ENCODE measurements around the gene FLNB. TPM values are rescaled to one million over a fixed set of nuclear protein-coding genes. Genes with fewer than 3 reads are reported as not detected.
A peak's percentile ranks its signal among the peaks of the same experiment; 100 is the strongest.

FLNB gene
- total RNA-seq, 2 donors from 2014 or later, result 28.0 to 94.4 TPM

- intact Hi-C loops (cut with DNase I), result no loop called here
- no peak for ATAC-seq
Measured at GRCh38 chr3:58005669-58006068, 2.6 kb upstream of the FLNB start.

GRCh38 chr3:58006661-58007060 is 1.6 kb upstream of the FLNB start:
- intact Hi-C loops (cut with DNase I), result no loop called here
- ATAC-seq (no peak), DNase-seq (no peak)

More at GRCh38 chr3:58005669-58006068, 2.6 kb upstream of the FLNB start:
- no peak for DNase-seq

GRCh38 chr3:58009026-58009748 is 965 bp downstream of the FLNB start:
- peak; percentile 33 for DNase-seq
- intact Hi-C loops (cut with DNase I), result loop anchor here in 1 of 2 donors (2.0 kb wide), 1 partner anchor 164 kb away; no protein-coding TSS in a partner anchor

GRCh38 chr3:58009749-58010535 is 1.7 kb downstream of the FLNB start:
- ATAC-seq (no peak), DNase-seq (no peak)
- intact Hi-C loops (cut with DNase I), result loop anchor here (2.0 to 10.0 kb wide), 2 partner anchors 105 to 163 kb away; no protein-coding TSS in a partner anchor

More at GRCh38 chr3:58009026-58009748, 965 bp downstream of the FLNB start:
- peak; percentile 8 to 29 for ATAC-seq

GRCh38 chr3:58010562-58010961 is 2.3 kb downstream of the FLNB start:
- ATAC-seq, result no peak
- DNase-seq, result no peak
- intact Hi-C loops (cut with DNase I), result loop anchor here in 1 of 2 donors (10.0 kb wide), 1 partner anchor 104 kb away; no protein-coding TSS in a partner anchor

- intact Hi-C loops (cut with DNase I), result loop anchor here in 1 of 2 donors (10.0 kb wide), 1 partner anchor 103 kb away; no protein-coding TSS in a partner anchor
- ATAC-seq, result no peak
- no peak for DNase-seq
Measured at GRCh38 chr3:58011580-58011979, 3.4 kb downstream of the FLNB start.

- intact Hi-C loops (cut with DNase I), result loop anchor here in 1 of 2 donors (10.0 kb wide), 1 partner anchor 102 kb away; no protein-coding TSS in a partner anchor
- ATAC-seq, result no peak
- no peak for DNase-seq
Measured at GRCh38 chr3:58012302-58012701, 4.1 kb downstream of the FLNB start.

- intact Hi-C loops (cut with DNase I), result loop anchor here in 1 of 2 donors (10.0 kb wide), 1 partner anchor 102 kb away; no protein-coding TSS in a partner anchor
- ATAC-seq, result no peak
Measured at GRCh38 chr3:58013099-58013498, 4.9 kb downstream of the FLNB start.

GRCh38 chr3:58013973-58014649 is 5.9 kb downstream of the FLNB start:
- DNase-seq (peak; percentile 58), ATAC-seq (peak; percentile 62 to 71)

More at GRCh38 chr3:58013099-58013498, 4.9 kb downstream of the FLNB start:
- no peak for DNase-seq

GRCh38 chr3:58015520-58015915 is 7.3 kb downstream of the FLNB start:
- ATAC-seq (no peak), DNase-seq (no peak)
- intact Hi-C loops (cut with DNase I), result loop anchor here in 1 of 2 donors (10.0 kb wide), 1 partner anchor 99 kb away; no protein-coding TSS in a partner anchor

More at GRCh38 chr3:58013973-58014649, 5.9 kb downstream of the FLNB start:
- intact Hi-C loops (cut with DNase I), result loop anchor here in 1 of 2 donors (10.0 kb wide), 1 partner anchor 101 kb away; no protein-coding TSS in a partner anchor

- no peak for DNase-seq
- ATAC-seq, result no peak
- intact Hi-C loops (cut with DNase I), result loop anchor here in 1 of 2 donors (10.0 kb wide), 1 partner anchor 98 kb away; no protein-coding TSS in a partner anchor
Measured at GRCh38 chr3:58016710-58017109, 8.5 kb downstream of the FLNB start.

- DNase-seq, result no peak
- intact Hi-C loops (cut with DNase I), result loop anchor here in 1 of 2 donors (10.0 kb wide), 1 partner anchor 96 kb away; no protein-coding TSS in a partner anchor
- ATAC-seq, result no peak
Measured at GRCh38 chr3:58018892-58019742, 10.9 kb downstream of the FLNB start.

GRCh38 chr3:58020783-58021071 is 12.5 kb downstream of the FLNB start:
- no peak for ATAC-seq
- intact Hi-C loops (cut with DNase I), result no loop called here
- no peak for DNase-seq

GRCh38 chr3:58021072-58021959 is 13.1 kb downstream of the FLNB start:
- intact Hi-C loops (cut with DNase I), result no loop called here
- no peak for ATAC-seq
- no peak for DNase-seq

- DNase-seq (no peak), ATAC-seq (no peak)
- intact Hi-C loops (cut with DNase I), result no loop called here
Measured at GRCh38 chr3:58021962-58022361, 13.7 kb downstream of the FLNB start.

- no peak for DNase-seq
- no peak for ATAC-seq
- intact Hi-C loops (cut with DNase I), result no loop called here
Measured at GRCh38 chr3:58022490-58022889, 14.3 kb downstream of the FLNB start.

GRCh38 chr3:58023531-58023930 is 15.3 kb downstream of the FLNB start:
- ATAC-seq (no peak), DNase-seq (no peak)
- intact Hi-C loops (cut with DNase I), result no loop called here
